ENCODE measurements around the gene SCAF8.

The SCAF8 gene

DNA sequence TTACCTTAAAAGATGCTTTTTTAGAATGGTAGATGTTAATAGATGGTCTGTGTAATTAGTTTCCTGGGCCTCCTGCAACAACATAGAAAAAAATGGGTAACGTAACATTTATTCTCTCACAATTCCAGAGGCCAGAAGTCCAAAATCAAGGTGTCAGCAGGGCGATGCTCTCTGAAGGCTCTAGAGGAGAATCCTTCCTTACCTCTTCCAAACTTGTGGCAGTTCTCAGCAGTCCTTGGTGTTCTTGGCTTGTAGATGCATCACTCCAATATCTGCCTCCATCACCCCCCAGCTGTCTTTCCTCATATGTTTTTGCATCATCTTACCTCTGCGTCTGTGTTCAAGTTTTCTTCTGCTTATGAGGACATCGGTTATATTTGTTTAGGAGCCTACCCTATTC, 107.9 kb downstream of the SCAF8 start:
- DNase-seq, result no peak

DNA sequence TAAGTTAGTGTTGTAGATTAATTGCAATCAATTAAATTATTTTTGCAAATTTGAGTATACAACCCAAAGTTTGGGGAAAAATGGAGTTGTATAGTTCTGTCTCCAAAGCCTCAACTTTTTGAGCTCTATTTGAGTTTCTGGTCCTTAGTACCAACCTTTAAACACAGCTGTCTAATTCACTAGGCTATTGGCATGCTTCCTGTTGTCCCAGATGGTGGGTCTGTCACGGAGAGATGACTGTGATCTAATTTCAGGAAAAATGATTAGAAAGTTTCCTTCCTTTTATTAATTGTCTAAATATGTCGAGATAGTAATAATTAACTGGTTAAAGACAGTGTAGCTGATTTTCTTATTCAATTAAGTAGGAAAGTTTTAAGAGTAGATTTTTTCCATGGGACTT, 109.6 kb downstream of the SCAF8 start:
- DNase-seq, result no peak

DNA sequence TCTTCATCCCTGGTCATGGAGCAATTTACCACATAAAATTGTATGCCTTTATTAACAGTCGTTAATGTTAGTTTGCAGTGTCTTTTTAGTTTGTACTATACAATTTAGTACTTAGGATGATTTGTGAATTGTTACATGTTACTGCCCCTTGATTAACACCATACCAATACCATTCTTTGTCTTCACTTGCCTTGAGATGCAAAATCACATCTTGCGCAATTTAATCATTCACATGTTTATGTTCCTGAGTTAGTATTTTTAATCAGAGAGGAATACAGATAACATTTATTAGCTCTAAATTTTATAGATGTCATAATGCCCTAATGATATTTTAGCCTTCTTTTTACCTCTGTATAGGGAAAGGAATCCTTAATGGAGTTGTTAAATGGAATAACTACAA, 114.1 kb downstream of the SCAF8 start:
- no peak for DNase-seq

DNA sequence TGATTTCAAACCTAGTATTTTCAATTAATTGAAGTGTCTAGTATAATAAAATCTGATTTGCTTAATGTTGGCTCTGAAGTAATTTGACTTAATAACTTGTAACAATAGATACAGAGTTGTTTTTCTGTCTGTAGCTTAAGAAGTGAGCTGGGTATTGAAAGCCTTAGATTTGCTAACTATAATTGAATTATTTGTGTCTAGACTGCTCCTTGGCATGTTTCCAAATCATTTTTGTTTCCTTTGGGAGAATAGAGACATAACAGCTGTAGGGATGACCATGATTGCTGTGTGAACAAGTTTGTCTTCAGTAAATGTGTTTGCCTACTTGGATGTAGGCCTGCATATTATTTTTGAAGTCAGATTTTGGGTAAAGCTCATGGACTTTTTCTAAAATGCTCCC, 115.4 kb downstream of the SCAF8 start:
- DNase-seq, result no peak

DNA sequence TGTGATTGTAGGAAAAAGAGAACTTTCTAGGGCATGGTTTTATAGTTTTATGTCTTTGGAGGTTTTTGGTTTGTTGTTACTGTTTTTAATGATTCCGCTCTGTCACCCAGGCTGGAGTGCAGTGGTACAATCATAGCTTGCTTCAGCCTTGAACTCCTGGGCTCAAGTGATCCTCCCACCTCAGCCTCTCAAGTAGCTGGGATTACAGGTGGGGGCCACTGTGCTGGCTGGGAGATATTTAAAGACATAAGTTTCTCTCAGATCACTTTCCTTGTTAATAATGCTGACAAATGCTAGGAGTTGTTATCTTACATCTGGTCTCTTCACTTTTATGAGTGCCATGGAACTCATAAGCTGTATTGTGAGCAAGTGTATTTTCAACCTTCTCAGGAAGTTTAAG, 116.3 kb downstream of the SCAF8 start:
- DNase-seq, result no peak

DNA sequence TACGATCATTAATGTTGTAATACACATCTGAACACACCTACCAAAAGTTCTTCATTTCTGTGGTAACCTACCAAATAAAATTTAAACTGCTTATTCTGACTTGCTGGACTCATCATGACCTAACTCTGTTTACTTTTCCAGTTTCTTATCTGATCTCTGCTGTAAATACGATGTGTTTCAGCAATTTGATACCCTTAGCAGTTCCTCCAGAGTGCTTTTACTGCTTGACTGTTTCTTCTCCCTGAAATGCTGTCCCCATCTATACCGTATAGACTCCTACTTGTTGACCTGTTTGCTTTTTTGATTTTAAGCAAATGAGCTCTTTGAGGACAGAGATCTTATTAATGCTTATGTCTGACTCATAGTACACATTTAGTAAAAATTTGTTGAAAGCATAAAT, 119.5 kb downstream of the SCAF8 start:
- no peak for DNase-seq

DNA sequence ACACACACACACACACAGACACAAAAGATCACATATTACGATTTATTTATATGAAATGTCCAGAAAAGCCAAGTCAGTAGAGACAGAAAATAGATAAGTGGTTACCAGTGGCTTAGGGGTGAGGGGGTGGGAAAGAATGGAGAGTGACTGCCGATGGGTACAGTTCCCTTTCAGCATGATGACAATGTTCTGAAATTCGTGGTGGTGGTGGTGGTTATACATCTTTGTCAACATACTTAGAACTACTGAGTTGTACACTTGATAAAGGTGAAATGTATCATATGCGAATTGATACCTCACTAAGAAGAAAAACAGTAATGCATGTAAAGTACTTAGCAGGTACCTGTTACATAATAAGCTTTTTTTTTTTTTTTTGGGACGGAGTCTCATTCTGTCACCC, 124.3 kb downstream of the SCAF8 start:
- no peak for DNase-seq

DNA sequence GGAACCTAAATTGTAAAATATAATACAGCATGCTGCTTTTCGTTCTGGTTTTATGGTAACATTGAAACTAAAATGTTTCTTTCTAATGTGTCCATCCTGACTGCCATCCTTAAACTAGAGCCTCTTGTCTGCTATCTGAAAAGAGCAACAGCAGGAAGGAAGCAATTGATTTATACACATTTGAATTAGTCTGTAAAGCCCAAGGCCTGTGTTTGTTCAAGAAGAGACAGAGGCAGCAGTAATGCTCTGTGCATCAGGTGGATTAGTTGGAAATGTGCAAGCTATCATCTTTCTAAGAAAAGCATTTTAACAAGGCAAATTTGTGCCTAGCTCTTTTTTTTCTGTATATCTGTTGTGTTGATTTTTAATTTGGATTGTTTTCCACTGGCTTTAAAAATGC, 128.6 kb downstream of the SCAF8 start:
- no peak for DNase-seq

DNA sequence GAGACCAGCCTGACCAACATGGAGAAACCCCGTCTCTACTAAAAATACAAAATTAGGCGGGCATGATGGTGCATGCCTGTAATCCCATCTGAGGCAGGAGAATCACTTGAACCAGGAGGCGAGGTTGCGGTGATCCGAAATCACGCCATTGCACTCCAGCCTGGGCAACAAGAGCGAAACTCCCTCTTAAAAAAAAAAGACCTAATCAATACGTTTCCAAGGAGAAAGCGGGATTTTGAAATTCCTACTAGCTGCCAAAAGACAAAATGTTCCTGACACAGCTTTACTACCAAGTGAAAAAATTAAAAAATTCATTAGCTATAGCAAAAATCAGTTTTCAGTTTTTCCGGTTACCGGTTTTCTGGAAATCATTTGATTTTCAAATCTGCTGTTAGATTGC, 129.3 kb downstream of the SCAF8 start:
- DNase-seq, result no peak

DNA sequence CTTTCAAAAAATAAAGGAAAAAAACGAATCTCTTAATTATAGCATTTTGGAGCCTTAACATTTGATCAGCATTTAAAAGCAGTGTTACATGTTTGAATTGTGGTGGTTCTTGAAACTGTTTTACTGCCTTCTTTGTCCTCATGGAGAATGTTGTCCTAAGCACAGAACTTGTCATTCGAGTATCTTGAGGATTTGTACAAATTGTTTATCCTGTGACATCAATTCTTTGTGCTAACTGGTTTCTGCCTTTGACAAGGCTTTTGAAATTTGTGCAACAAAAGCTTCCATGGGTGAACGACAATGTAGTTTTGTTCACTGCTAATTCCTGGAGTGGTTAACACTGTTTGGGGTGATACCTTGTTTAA, 130.8 kb downstream of the SCAF8 start:
- DNase-seq, result no peak

DNA sequence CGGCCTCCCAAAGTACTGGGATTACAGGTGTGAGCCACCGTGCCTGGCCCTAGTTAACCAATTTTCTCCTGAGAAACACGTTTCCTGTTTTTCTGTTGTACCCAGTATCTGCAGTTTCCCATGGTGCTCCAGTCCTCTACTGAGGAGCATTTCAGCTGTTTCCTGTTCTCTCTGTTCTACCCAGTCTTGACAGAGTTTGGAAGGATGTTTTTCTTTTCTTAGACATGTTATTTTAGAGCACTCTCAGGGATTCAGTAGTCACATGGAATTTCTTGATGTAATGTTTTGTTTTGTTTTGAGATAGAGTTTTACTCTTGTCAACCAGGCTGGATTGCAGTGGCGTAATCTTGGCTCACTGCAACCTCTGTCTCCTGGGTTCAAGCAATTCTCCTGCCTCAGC, 132.1 kb downstream of the SCAF8 start:
- no peak for DNase-seq

DNA sequence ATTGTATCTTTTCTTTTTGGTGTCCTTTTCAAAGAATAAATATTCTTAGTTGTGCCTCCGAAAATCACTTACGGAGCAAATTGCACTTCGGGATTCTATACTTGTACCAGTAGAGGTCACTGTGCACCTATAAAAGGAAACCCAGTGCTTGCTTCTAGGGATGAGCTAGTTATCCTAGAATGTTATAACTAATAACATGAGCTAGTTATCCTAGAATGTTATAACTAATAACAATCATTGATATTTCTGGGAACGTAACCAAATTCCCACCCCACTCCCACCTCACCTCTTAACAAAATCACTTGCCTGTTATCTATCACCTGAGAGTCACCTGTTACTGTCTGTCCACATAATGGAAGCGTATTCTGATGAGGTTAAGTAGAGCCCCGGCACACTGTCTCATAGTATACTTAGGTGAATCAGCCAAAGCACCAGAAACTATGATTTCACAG, 135.0 kb downstream of the SCAF8 start:
- DNase-seq, result no peak

DNA sequence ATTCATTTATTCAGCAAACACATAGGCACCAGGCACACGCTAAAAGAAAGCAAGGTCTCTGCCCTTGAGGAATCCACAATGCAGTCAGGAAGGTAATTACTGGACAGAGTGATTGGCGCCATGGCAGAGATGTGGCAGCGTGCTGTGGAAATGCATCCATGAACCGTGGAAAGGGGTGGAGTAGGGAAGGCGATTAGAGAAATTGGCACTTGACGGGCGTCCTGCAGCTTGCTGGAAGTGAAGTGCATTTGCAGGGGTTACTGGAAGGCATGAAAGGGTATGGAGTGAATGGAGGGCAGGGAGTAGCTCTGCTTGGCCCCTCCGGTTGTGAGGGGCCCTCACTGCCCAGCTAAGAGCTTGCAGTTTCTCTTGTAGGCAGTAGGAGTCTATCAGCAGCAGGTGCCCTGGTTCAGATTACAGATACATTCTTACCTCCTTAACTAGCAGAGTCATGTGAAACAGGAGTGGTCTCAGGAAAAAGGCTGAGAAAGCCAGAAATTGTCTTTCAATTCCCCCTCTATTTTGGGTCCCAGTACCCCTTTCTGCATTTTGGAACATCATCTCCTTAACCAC, 139.4 kb downstream of the SCAF8 start:
- DNase-seq, result no peak

DNA sequence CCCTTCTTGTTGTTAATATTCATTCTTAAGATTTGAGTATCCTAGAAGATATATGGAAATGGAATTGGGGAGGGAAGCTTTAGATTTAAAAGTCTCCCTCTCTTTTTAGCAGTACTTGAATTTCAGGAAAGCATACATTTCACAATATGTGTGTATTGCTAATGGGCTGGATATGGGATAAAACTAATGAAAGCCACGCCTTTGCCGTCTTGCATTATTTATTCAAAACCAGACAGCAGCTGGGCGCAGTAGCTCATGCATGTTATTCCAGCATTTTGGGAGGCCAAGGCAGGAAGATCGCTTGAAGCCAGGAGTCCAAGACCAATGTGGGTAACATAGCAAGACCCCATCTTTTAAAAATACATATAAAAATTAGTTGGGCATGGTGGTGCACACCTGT, 140.3 kb downstream of the SCAF8 start:
- no peak for DNase-seq

DNA sequence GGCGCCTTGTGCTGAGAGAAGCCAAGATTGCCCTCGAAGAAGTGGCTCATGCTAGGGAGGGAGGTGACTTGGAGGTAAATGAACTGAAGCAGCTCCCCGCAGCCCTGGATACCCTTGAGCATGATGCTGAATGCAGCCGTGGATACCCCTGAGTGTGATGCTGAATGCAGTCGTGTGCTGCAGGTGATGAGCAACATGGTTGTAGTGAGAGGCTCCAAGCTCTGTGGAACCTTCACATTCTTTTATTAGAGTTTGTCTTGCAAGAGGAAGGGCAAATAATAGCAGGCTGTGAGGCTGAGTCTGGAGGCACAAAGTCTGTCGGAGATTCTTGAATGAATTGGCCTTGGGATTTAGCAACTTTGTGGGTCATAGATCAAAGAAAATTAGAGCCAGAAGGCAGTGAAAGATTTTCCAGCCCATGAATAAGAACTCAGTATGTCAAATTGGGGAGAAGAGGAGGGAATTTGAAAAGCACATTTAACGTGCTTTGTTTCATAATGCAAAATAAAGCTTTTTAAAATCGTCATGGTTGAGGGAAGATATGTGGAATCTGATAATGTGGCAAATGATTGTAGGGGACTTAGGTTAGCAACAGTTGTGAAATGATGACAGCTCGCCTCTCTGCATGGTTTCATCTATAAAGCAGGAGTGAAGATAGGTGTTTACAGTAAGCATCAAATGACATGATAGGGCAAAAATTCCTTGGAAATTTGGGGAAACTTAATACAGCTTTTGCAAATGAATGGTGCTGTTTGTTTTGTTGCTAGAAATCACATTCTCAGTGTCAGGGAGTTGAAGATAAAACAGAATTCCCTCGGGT, 141.8 kb downstream of the SCAF8 start:
- no peak for DNase-seq

DNA sequence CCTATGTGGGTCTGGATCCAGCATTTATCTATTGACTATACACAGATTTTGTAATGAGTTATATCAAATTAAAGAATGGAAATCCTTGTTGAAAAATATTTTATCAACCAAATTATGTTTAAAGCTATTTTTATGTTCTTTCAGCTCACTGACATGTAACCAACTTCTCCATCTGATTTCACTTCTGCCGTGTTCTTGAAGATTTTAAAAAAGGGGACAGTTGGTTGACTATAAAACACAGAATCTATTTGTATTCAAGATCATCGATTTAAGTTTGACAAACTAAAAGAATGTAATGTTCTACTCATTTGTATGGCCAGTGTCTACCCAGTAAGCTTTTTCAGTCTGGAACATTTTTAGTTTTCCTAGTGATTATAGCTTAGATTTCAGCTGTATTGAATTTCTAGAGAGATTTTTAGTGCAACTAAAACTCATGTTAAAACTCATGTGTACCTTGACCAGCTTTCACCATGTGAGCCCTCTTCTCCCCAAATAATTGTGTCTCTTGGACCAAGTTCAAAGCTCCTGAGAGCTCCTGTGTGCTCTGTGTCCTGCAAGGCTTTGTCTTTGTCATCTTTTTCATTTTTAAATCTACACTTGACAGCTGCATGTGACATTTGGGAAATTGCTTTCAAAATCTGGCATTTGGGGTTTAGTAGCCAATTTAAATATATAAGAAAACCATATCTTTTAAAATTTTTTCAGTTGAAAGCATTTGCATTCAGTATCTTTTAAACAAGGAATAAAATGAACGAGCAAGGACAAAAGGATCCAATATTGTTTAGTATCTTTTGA, 143.5 kb downstream of the SCAF8 start:
- DNase-seq, result no peak

DNA sequence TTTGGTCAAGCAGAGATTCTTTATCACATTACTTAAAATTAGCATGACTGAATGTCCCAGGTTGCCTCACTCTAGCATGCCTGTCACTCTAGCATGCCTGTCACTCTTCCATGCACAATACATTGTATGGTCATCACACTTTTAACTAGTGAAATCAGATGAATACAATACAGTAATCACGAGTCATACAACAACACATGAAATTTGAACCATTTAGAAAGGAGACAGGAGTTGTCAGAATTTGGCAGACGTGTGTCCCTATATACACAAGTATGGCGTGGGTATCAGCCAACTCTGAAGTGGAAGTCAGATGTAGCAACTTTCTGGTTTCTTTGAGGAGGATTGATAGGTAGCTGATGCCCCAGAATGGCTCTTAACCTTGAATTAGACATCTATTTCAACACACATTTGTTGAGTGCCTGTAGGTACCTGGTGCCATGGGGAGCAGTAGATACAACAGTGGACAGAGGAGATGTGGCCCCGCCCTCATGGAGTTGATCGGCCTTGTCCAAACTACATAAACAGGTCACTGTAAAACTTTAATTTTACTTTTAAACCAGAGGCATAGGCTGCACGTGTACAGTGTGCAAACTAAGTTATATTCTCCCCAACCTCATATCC, 145.8 kb downstream of the SCAF8 start:
- no peak for DNase-seq

DNA sequence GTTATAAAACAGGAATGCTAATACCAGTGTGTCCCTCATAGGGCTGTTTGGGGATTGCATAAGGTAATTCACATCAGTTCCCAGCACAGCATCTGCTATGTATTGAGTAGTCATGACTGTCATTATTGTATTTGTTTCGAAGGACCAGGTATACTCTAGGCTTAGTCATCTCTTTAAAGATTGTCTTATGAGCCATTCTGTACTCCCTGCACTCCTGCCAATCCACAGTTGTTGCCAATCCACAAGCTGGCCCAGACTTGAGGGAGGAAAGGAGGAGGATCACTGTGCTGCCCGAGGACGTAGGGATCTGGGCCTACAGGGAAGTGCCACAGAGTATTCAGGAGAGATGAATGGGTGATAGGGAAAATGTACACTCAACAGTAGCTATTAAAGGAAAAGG, 148.9 kb downstream of the SCAF8 start:
- DNase-seq, result no peak

Data from effector CD8-positive, alpha-beta T cell (primary cell).